ENCODE data around the gene MIER3.
"Not testable (repeated sequence)": the region's sequence is repeated elsewhere in the genome, so short reads cannot be mapped to it uniquely, and the experiment has no call there.

MIER3 gene

DNA sequence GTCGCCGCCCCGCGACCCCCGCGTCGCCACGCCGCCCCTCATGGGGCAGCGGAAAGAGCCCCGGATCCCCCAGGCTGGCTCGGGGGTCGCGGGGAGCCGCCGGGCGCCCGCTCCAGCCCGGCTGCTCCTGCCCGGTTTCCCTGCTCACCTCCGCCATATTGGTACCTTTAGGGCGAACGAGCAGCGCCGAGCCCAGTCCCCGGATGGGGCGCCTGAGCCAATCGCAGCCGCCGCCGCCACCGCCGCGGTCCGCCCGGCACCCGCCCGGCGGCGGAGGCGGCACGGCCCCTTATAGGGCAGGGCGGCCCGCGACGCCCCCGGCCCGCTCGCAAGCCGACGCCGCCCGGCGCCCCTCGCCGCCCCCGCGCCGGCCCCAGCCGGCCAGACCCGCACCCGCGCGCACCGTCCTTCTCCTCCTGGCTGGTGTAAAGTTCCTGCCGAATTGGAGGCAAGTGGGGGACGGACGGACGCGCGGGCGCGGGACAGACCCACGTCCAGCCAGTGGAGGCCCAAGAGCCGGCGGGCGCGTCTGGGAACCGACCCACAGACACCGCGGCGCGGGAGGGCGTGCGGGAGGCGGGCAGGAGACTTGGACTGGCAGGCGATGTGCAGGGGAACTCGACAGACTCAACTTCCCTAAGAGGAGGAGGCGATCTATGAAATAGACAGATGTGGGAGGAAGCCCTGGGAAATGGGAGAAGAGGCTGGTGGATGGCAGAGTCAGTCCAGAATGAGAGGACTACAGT lies at the start of gene MIER3:
TSS of gene MIER3 (minus strand) at position 178 of the 746 bp plus-strand sequence. CDS start at position 157, 21 bp downstream.
- DNase-seq (ENCODE audit: low read depth in 2 of 3, low spot score in 1 of 3), result peak; percentile 59 to 79 (median 62)

DNA sequence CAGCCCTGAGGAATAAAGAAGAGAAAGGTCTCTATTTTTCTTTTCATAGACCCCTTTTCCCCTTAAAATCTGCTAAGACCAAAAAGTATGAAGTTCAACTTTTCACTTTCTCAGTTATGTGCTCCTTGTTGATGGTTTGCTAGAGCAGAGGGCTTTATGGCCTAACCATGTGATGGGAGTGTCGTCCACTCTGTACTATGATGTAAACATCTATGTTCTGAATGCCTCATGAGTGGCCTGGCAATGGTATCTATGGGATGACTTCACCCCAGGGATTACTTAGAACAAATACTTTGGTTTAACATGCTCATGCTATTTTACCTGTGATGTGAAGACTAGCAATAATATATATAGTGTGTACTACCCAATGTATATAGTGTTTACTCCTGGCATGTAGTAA lies 43.7 kb upstream of the MIER3 start:
- no peak for DNase-seq (ENCODE audit: low read depth in 2 of 3, low spot score in 1 of 3)

DNA sequence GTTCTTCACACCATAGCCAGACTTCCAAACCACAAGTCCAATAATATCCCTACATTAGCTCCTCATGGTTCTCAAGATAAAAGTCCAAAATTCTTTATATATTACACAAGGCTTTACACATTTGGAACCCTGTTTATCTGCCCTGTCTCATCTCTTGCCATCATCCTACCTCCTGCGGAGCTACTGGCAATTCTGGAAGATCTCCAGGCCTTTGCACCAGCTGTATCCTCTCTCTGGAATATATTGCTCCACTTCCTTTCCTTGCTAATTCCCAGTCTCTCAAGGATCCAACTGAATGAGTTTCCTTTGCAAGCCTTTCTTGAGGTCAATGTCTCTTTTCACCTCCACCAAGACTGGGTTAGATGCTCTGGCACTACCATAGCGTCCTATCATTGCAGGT lies 41.3 kb upstream of the MIER3 start:
- DNase-seq (ENCODE audit: low read depth in 2 of 3, low spot score in 1 of 3), result no peak

DNA sequence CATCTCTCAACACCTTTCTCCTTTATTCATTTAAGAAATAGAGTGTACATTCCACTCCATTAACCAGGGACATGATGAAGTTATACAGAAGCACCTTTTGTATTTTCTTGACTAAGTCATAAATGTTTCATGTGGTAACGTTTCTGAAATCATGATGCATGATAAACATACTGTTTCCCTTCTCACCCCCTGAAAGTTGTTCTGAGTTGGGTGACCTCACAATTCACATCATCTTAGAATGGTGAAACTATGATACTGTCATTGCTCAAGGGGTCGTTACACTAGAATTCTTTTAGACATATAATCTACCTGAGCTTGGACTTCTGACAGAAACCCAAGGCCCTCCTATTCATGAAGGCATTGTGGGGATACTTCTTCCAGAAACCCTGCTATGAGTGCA lies 37.8 kb upstream of the MIER3 start:
- DNase-seq (ENCODE audit: low read depth in 2 of 3, low spot score in 1 of 3), result no peak

DNA sequence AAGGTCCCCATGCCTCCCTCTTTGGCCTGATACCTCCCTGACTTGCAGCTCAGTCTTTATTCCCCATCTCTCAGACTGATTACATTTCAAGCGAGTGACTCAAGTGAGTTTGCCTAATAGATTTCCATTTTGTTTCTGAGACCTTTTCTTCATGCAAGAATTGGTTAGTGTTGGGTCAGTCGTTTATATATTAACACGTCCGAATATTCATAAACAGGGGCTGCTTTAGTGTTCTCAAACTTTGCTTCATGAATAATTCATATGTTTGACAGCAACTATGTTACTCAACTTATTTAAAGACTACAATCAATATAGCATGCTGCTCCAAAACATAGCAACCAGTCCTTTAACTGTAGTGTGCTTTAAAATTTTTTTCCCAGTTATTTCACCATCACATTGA lies 36.6 kb upstream of the MIER3 start:
- no peak for DNase-seq (ENCODE audit: low read depth in 2 of 3, low spot score in 1 of 3)

DNA sequence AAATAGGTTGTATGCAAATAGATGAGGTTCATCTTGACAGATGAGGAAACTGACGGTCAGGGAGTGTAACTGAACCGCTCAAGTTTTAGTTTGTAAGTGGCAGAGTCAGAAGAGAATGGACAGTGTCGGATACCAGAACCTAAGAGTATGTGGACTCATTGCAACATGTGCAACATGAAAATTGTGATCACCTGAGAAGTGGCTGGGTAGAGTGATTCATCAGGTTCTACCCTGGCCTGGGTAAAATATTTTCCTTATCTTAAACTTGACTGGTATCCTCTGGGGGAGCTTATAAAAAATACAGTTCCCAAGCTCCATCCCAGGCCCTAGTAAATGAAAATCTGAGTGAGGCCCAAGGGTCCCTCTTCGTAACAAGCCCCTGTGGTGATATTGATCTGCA lies 35.2 kb upstream of the MIER3 start:
- DNase-seq (ENCODE audit: low read depth in 2 of 3, low spot score in 1 of 3), result no peak

- DNase-seq (ENCODE audit: low read depth in 2 of 3, low spot score in 1 of 3), result no peak
Measured at GRCh38 chr5:56986626-56986947, 34.7 kb upstream of the MIER3 start.

- DNase-seq (ENCODE audit: low read depth in 2 of 3, low spot score in 1 of 3), result no peak
Measured at GRCh38 chr5:56985936-56986625, 34.2 kb upstream of the MIER3 start.

GRCh38 chr5:56984445-56984844 lies 32.5 kb upstream of the MIER3 start:
- DNase-seq (ENCODE audit: low read depth in 2 of 3, low spot score in 1 of 3), result no peak

- no peak for DNase-seq (ENCODE audit: low read depth in 2 of 3, low spot score in 1 of 3)
Measured at GRCh38 chr5:56983593-56984361, 31.9 kb upstream of the MIER3 start.

GRCh38 chr5:56981548-56982315 lies 29.8 kb upstream of the MIER3 start:
- no peak for DNase-seq (ENCODE audit: low read depth in 2 of 3, low spot score in 1 of 3)

- no peak for DNase-seq (ENCODE audit: low read depth in 2 of 3, low spot score in 1 of 3)
Measured at GRCh38 chr5:56979968-56980367, 28.0 kb upstream of the MIER3 start.

DNA sequence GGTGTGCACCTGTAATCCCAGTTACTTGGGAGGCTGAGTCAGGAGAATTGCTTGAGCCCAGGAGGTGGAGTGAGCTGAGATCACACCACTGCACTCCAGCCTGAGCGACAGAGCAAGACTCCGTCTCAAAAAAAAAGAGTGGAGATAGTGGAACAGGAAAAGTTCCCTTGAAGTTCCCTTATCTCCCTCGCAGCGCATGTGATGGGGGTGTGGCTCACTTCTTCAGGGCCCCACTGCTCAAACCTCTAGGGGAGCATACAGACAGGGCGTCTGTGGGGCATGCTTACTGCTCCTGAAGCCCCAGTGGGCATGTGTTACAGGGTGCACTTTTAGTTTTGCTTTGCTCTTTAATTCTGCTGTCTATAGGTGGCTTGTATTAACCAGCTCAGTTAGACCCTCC lies 27.6 kb upstream of the MIER3 start:
- not testable (repeated sequence) for DNase-seq (ENCODE audit: low read depth in 2 of 3, low spot score in 1 of 3)

DNA sequence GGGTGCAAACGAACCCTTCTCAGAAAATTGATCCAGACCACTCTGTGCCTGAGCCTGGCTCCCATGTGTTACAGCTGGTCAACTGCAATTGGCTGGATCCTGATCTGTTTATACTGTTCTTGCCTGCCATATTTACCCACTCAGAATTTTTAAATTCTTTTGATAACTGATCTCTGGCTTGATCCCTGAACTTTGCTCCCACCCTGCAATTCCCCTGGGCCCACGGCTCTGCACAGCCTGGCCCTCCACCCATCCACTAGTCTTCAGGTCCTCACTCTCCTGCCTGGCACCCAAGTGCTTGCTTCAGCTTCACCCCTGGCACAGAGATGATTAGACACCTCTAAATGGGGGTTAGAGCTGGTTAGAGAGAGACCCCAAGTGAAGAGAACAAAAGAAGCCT lies 25.9 kb upstream of the MIER3 start:
- DNase-seq (ENCODE audit: low read depth in 2 of 3, low spot score in 1 of 3), result no peak

DNA sequence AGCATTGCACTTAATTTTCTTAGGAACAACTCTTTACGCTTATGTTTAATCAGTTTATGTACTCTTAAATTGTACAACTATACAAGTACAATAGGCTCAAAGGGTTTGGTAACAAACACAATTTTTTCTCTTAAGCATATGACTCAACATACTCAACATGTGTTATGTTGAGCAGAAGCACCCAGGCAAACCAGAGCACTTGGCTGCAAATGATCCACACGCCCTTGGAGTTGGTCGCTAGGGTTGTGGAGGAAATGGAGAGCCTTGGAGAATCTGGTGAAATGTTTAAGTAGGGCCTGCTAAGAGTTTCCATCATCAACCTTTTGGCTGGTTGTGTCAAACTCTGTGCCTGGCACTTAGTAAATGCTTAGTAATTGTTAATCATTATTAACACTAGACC lies 25.1 kb upstream of the MIER3 start:
- no peak for DNase-seq (ENCODE audit: low read depth in 2 of 3, low spot score in 1 of 3)

DNA sequence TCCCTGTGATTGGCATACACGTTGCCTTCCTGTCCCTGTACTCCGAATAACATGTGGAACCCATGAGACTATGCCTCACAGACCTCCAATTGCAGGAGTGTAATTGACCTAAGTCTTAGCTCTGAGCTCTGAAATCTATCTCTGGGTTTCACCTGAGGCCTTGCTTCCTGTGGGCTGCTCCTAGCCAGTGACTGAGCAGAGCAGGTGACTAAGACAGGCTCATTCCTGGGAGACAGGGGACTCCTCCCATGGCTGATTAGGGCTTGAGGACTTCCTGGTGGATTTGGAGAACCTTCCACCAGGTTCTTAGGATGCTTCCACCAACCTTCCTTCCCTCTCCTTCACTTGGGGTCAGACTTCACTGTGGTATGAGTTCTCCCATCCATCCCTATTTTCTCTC lies 22.3 kb upstream of the MIER3 start:
- DNase-seq (ENCODE audit: low read depth in 2 of 3, low spot score in 1 of 3), result no peak

- DNase-seq (ENCODE audit: low read depth in 2 of 3, low spot score in 1 of 3), result no peak
Measured at GRCh38 chr5:56973473-56973872, 21.6 kb upstream of the MIER3 start.

DNA sequence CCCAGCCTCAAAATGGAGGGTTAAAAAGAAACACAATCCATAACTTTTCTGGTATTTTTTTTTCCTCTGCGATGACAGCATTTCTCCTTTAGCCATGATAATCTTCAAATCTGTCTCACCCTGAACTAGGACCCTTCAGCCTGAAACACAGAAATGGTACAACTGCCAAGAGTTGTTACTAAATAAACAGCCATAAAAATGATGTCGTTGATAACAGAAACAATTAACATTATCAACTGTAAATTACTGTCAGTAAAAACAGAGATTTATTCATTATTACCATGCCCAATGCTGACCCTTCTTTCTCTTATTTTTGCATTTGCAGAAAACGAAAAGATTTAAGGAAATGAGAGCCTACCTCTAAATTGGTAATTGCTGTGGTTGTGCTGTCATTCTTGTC lies 19.4 kb upstream of the MIER3 start:
- no peak for DNase-seq (ENCODE audit: low read depth in 2 of 3, low spot score in 1 of 3)

DNA sequence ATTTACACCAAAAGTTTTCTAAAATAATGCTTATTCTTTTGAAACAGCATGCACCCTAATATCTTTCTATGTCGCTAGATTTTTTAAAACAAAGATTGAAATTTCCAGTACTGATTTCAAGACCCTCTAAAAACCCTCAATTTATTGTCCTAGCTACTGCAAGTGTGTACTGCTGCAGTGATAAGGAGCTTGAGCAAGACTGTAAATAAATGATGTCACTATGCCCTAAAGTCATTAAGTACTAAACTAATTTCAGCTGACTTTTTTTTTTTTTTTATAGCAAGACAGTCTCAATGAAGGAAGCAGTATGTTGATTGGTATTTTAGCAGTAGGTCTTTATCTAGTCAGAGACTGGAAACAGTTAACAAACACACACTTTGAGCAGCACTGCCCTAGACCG lies 12.2 kb upstream of the MIER3 start:
- no peak for DNase-seq (ENCODE audit: low read depth in 2 of 3, low spot score in 1 of 3)

- DNase-seq (ENCODE audit: low read depth in 2 of 3, low spot score in 1 of 3), result no peak
Measured at GRCh38 chr5:56963246-56963645, 11.3 kb upstream of the MIER3 start.

DNA sequence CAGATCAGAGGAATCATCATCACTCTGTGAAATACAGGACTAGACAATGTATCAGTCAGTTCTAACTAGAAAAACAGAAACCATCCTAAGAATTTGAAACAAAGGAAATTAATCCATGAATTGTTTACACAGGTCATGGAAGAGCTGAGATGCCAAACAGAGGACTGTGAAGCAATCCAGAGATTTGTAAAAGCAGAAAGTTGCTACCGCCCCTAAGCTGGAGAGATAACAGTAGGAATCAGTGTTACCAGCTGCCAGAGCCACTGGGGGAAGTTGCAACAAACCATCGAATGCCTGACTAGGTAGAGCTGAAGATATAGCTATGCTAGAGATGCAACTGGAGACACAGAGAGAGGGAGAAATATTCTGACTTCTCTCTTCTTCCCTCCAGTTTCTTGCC lies 10.4 kb upstream of the MIER3 start:
- no peak for DNase-seq (ENCODE audit: low read depth in 2 of 3, low spot score in 1 of 3)

DNA sequence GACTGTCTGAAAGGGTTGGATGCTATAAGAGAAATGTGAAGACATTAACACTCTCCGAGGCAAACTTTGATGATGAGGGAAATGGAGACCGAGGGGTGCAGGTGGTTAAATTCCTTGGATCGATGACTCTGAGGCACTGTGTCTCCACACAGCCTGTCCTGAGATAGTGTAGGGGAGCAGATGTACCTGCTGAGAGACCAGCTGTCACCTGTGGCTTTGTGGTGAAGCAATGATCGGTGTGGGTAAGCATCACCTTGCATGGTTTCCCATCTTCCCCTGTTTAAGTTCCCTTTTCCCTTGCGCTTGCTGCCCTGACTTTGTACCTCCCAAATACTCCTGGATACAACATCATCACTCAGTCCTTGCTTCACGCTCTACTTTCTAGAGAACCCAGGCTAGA lies 9.8 kb upstream of the MIER3 start:
- DNase-seq (ENCODE audit: low read depth in 2 of 3, low spot score in 1 of 3), result no peak

Data from stimulated activated CD4-positive, alpha-beta T cell treated with anti-CD3 and anti-CD28 coated beads, Interleukin-12 subunit alpha, Interleukin-12 subunit beta, amount 100 ng/mL, for 48 hours (primary cell).